ENCODE data around the gene AGAP1. TPM values are rescaled to one million over a fixed set of nuclear protein-coding genes. Genes with fewer than 3 reads are reported as not detected.

The AGAP1 gene
- total and polyA plus RNA-seq, 2 donors from 2014 or later, result 8.1 to 44.5 TPM

GRCh38 chr2:235536711-235537110 lies 42.9 kb downstream of the AGAP1 start:
- no peak overlapping the region for H3K4me3 ChIP-seq (ENCODE audit: low read length in 3 of 3)
- FAIRE-seq (no peak), DNase-seq (peak in 2 of 5 donors; percentile 28 to 46)
- peaks cover 0 to 20% (median 10%) of the 10 kb centered on the region in 3 donors for H3K4me1 ChIP-seq (ENCODE audit: control insufficient read depth in 2 of 3, insufficient read depth in 2 of 3, low read depth in 1 of 3, low read length in 3 of 3)
- H3K9ac ChIP-seq (ENCODE audit: low read length in 3 of 3), result no peak overlapping the region
- TF ChIP-seq CTCF (IDR thresholded peaks at IDR 0.05; ENCODE audit: borderline replicate concordance, extremely low read depth, insufficient read depth), result no peak
- no peaks in the 10 kb centered on the region for H3K27me3 ChIP-seq (ENCODE audit: control insufficient read depth, insufficient read depth, low read length)
- no peaks in the 10 kb centered on the region for H3K9me3 ChIP-seq (ENCODE audit: control insufficient read depth in 2 of 3, insufficient read depth in 1 of 3, low read length in 3 of 3)
- intact Hi-C loops (cut with DNase I), result no loop called here
- no peaks in the 10 kb centered on the region for H3K36me3 ChIP-seq (ENCODE audit: control insufficient read depth in 2 of 3, insufficient read depth in 3 of 3, low read length in 3 of 3)
- no peak overlapping the region for H3K27ac ChIP-seq (ENCODE audit: low read depth in 2 of 2, low read length in 2 of 2)

- Histone ChIP-seq H3K9ac (ENCODE audit: low read length in 3 of 3) (no peak overlapping the region), H3K27ac (ENCODE audit: low read depth in 2 of 2, low read length in 2 of 2) (no peak overlapping the region), H3K9me3 (ENCODE audit: control insufficient read depth in 2 of 3, insufficient read depth in 1 of 3, low read length in 3 of 3) (no peaks in the 10 kb centered on the region), H3K27me3 (ENCODE audit: control insufficient read depth, insufficient read depth, low read length) (no peaks in the 10 kb centered on the region), H3K36me3 (ENCODE audit: control insufficient read depth in 2 of 3, insufficient read depth in 3 of 3, low read length in 3 of 3) (no peaks in the 10 kb centered on the region), H3K4me3 (ENCODE audit: low read length in 3 of 3) (no peak overlapping the region), H3K4me1 (ENCODE audit: control insufficient read depth in 2 of 3, insufficient read depth in 2 of 3, low read depth in 1 of 3, low read length in 3 of 3) (peaks cover 0 to 20% (median 10%) of the 10 kb centered on the region in 3 donors)
- FAIRE-seq (no peak), DNase-seq (peak in 1 of 5 donors; percentile 51)
- intact Hi-C loops (cut with DNase I), result no loop called here
- no peak for TF ChIP-seq CTCF (IDR thresholded peaks at IDR 0.05; ENCODE audit: borderline replicate concordance, extremely low read depth, insufficient read depth)
Measured at GRCh38 chr2:235537186-235537585, 43.3 kb downstream of the AGAP1 start.

GRCh38 chr2:235537587-235537986 lies 43.7 kb downstream of the AGAP1 start:
- no peak for TF ChIP-seq CTCF (IDR thresholded peaks at IDR 0.05; ENCODE audit: borderline replicate concordance, extremely low read depth, insufficient read depth)
- DNase-seq (no peak), FAIRE-seq (no peak)
- no peak overlapping the region for H3K27ac ChIP-seq (ENCODE audit: low read depth in 2 of 2, low read length in 2 of 2)
- no peak overlapping the region for H3K4me3 ChIP-seq (ENCODE audit: low read length in 3 of 3)
- peaks cover 0 to 20% (median 10%) of the 10 kb centered on the region in 3 donors for H3K4me1 ChIP-seq (ENCODE audit: control insufficient read depth in 2 of 3, insufficient read depth in 2 of 3, low read depth in 1 of 3, low read length in 3 of 3)
- no peak overlapping the region for H3K9ac ChIP-seq (ENCODE audit: low read length in 3 of 3)
- H3K9me3 ChIP-seq (ENCODE audit: control insufficient read depth in 2 of 3, insufficient read depth in 1 of 3, low read length in 3 of 3), result no peaks in the 10 kb centered on the region
- intact Hi-C loops (cut with DNase I), result no loop called here
- H3K27me3 ChIP-seq (ENCODE audit: control insufficient read depth, insufficient read depth, low read length), result no peaks in the 10 kb centered on the region
- no peaks in the 10 kb centered on the region for H3K36me3 ChIP-seq (ENCODE audit: control insufficient read depth in 2 of 3, insufficient read depth in 3 of 3, low read length in 3 of 3)

GRCh38 chr2:235538144-235538639 lies 44.3 kb downstream of the AGAP1 start:
- Histone ChIP-seq H3K9ac (ENCODE audit: low read length in 3 of 3) (no peak overlapping the region), H3K4me1 (ENCODE audit: control insufficient read depth in 2 of 3, insufficient read depth in 2 of 3, low read depth in 1 of 3, low read length in 3 of 3) (peaks cover 0 to 20% (median 10%) of the 10 kb centered on the region in 3 donors), H3K27me3 (ENCODE audit: control insufficient read depth, insufficient read depth, low read length) (no peaks in the 10 kb centered on the region), H3K36me3 (ENCODE audit: control insufficient read depth in 2 of 3, insufficient read depth in 3 of 3, low read length in 3 of 3) (no peaks in the 10 kb centered on the region), H3K27ac (ENCODE audit: low read depth in 2 of 2, low read length in 2 of 2) (no peak overlapping the region), H3K4me3 (ENCODE audit: low read length in 3 of 3) (no peak overlapping the region), H3K9me3 (ENCODE audit: control insufficient read depth in 2 of 3, insufficient read depth in 1 of 3, low read length in 3 of 3) (no peaks in the 10 kb centered on the region)
- no peak for TF ChIP-seq CTCF (IDR thresholded peaks at IDR 0.05; ENCODE audit: borderline replicate concordance, extremely low read depth, insufficient read depth)
- DNase-seq (peak in 2 of 5 donors; percentile 25 to 32), FAIRE-seq (no peak)
- intact Hi-C loops (cut with DNase I), result no loop called here

Data from kidney (tissue), 14 donors.